ENCODE measurements around the gene SELENOT. TPM values are rescaled to one million over a fixed set of nuclear protein-coding genes. Genes with fewer than 3 reads are reported as not detected.

SELENOT gene, protein sequence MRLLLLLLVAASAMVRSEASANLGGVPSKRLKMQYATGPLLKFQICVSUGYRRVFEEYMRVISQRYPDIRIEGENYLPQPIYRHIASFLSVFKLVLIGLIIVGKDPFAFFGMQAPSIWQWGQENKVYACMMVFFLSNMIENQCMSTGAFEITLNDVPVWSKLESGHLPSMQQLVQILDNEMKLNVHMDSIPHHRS
- 43.6 to 51.0 TPM (median 49.2 TPM) in 3 replicates for total RNA-seq

DNA sequence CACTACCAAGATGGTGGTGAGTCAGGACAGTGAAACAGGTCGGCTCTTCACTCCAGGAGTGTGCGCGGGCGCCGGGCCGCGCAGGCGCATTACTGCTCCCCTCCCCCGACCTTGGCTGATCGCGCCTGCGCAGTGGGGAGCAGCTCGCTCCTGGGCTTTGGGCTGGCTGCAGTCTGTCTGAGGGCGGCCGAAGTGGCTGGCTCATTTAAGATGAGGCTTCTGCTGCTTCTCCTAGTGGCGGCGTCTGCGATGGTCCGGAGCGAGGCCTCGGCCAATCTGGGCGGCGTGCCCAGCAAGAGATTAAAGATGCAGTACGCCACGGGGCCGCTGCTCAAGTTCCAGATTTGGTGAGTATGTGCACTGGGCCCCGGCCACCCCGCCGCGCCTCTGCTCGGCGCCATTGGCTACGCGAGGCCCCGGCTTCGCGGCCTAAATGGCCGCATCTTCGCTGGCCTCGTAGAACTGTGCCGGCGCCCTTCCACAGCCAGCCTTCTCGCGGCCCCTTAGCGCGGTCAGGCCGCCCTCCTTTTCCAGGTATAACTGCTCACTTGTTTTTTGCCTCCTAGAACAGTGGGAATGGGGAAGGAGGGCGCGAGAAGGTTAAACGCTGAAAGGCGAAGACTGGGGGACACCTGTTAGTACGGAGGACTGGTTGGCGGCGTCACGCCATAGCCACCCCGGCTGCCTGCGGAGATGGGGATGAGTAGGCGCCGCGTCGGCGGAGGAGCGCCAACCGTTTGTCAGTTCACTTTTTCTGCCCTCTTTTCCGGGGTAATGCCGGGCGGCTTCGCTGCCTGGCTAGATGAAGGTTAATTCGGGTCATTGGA lies at the start of gene SELENOT:
Gene SELENOT, plus strand, starts transcription at position 169 of the 827 bp plus-strand sequence. Its CDS starts 42 bp downstream, at position 211.
- peak within 1 kb of the TSS; percentile 99 for H3K27ac Mint-ChIP-seq
- H3K27me3 Mint-ChIP-seq (ENCODE audit: low read depth) = no peaks in the 10 kb centered on the region
- DNase-seq (ENCODE audit: low spot score in 2 of 2, unreplicated experiment in 2 of 2) = peak; percentile 90 to 96
- peak within 1 kb of the TSS; percentile 93 for H3K4me3 Mint-ChIP-seq
- H3K9me3 Mint-ChIP-seq = no peaks in the 10 kb centered on the region
- TF ChIP-seq, protein P1, sequence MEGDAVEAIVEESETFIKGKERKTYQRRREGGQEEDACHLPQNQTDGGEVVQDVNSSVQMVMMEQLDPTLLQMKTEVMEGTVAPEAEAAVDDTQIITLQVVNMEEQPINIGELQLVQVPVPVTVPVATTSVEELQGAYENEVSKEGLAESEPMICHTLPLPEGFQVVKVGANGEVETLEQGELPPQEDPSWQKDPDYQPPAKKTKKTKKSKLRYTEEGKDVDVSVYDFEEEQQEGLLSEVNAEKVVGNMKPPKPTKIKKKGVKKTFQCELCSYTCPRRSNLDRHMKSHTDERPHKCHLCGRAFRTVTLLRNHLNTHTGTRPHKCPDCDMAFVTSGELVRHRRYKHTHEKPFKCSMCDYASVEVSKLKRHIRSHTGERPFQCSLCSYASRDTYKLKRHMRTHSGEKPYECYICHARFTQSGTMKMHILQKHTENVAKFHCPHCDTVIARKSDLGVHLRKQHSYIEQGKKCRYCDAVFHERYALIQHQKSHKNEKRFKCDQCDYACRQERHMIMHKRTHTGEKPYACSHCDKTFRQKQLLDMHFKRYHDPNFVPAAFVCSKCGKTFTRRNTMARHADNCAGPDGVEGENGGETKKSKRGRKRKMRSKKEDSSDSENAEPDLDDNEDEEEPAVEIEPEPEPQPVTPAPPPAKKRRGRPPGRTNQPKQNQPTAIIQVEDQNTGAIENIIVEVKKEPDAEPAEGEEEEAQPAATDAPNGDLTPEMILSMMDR (IDR thresholded peaks at IDR 0.05; ENCODE audit: unreplicated experiment) = no peak
- peaks cover 55% of the 10 kb centered on the region for H3K4me1 Mint-ChIP-seq
- no peaks in the 10 kb centered on the region for H3K36me3 Mint-ChIP-seq

DNA sequence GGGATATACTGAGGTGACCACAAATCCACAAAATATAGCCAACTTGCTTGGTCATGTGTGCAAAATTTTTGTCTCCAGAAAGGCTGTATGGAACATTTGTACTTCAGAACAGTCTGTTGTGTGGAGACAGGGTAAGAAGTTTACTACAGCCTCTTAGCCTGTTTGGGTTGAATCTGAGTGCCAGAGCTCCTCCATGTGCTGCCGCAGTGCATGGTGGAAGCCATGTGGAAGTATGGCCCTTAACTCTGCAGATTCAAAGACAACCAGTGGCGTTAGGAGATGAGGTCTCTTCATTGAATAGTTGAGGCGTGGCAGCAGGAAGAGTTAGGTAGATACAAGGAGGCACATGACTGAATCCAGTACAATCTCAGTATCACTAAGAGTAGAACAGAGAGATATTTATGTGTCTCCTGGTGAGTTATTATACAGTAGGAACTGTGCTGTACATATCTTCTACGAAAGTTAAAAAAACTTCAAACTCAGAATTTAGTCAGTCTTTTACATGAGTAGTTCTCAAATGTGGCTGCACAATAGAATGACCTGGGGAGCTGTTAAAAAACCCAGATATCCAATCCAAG lies 47.2 kb upstream of the SELENOT start:
- DNase-seq (ENCODE audit: low spot score in 2 of 2, unreplicated experiment in 2 of 2) = no peak
- TF ChIP-seq, protein P1 (IDR thresholded peaks at IDR 0.05; ENCODE audit: unreplicated experiment) = no peak
- Mint-ChIP-seq H3K27ac (no peak overlapping the region), H3K4me3 (no peak overlapping the region), H3K27me3 (ENCODE audit: low read depth) (no peaks in the 10 kb centered on the region), H3K9me3 (no peaks in the 10 kb centered on the region), H3K36me3 (peaks cover 36% of the 10 kb centered on the region), H3K4me1 (no peaks in the 10 kb centered on the region)

DNA sequence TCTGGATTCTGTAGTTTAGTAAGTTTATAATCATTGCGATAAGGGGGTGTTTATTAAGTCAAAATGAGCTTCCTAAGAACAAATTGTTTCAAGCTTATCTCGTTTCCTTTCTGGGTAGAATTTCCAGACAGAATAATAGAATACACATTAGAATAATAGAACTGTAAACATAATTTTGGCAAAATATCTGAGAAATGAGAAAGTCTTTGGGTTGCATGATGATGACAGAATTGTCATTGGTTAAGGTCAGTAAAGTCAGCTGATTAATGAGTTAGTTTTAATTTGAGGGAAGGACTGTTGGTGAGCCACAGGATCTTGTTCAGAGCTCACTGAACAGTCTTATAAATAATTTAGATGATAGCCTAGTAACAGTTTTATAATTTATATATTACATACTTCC lies 46.3 kb upstream of the SELENOT start:
- H3K9me3 Mint-ChIP-seq = no peaks in the 10 kb centered on the region
- H3K27me3 Mint-ChIP-seq (ENCODE audit: low read depth) = no peaks in the 10 kb centered on the region
- no peak overlapping the region for H3K27ac Mint-ChIP-seq
- TF ChIP-seq, protein P1 (IDR thresholded peaks at IDR 0.05; ENCODE audit: unreplicated experiment) = no peak
- H3K4me1 Mint-ChIP-seq = no peaks in the 10 kb centered on the region
- H3K36me3 Mint-ChIP-seq = peaks cover 36% of the 10 kb centered on the region
- H3K4me3 Mint-ChIP-seq = no peak overlapping the region
- DNase-seq (ENCODE audit: low spot score in 2 of 2, unreplicated experiment in 2 of 2) = no peak

DNA sequence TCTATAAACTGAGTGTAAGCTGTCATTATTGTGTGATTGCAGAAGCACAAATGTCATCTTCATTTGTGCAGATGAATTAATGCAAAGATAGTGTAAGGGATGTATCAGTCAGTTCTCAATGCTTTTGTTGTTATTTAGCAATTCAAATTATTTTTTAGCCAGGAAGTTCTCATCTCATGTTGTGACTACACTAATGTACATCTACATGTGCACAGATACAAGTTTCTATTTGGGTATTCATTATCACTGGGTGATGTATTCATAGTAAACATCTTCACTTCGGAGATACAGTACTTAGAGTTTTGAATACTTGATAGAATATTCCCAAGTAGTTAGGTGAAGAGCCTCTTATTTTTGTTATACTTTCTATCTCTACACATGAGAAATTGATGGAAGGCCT lies 45.4 kb upstream of the SELENOT start:
- no peaks in the 10 kb centered on the region for H3K4me1 Mint-ChIP-seq
- H3K9me3 Mint-ChIP-seq = no peaks in the 10 kb centered on the region
- H3K36me3 Mint-ChIP-seq = peaks cover 37% of the 10 kb centered on the region
- H3K27me3 Mint-ChIP-seq (ENCODE audit: low read depth) = no peaks in the 10 kb centered on the region
- no peak for DNase-seq (ENCODE audit: low spot score in 2 of 2, unreplicated experiment in 2 of 2)
- no peak overlapping the region for H3K27ac Mint-ChIP-seq
- no peak overlapping the region for H3K4me3 Mint-ChIP-seq
- TF ChIP-seq, protein P1 (IDR thresholded peaks at IDR 0.05; ENCODE audit: unreplicated experiment) = no peak

DNA sequence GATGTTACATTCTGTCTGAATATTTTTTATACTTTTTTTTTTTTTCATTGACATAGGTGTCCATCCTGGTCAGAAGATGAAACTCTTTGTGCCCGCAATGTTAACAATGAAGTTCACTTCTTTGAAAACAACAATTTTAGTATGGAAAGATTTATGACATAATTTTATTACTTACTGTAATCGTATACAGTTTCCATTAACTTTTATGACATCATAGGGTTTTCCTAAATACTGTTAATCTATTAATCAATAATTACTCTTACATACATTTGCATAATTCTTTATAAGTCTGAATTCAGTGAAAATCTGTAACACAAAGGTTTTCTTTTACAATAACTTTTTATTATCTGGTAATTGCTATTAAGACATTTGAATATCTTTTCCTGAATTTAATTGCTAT lies 38.9 kb upstream of the SELENOT start:
- H3K27me3 Mint-ChIP-seq (ENCODE audit: low read depth) = no peaks in the 10 kb centered on the region
- H3K4me1 Mint-ChIP-seq = no peaks in the 10 kb centered on the region
- no peak overlapping the region for H3K27ac Mint-ChIP-seq
- H3K9me3 Mint-ChIP-seq = no peaks in the 10 kb centered on the region
- peaks cover 31% of the 10 kb centered on the region for H3K36me3 Mint-ChIP-seq
- no peak overlapping the region for H3K4me3 Mint-ChIP-seq
- DNase-seq (ENCODE audit: low spot score in 2 of 2, unreplicated experiment in 2 of 2) = no peak
- TF ChIP-seq, protein P1 (IDR thresholded peaks at IDR 0.05; ENCODE audit: unreplicated experiment) = no peak

Data from mesothelial cell of epicardium (in vitro differentiated cells).